T-helper 9 cell (primary cell): ENCODE results near the gene DNAJC5.
"Not testable (repeated sequence)": the region's sequence is repeated elsewhere in the genome, so short reads cannot be mapped to it uniquely, and the experiment has no call there.

Source experiments
- DNase-seq: peaks from one replicate; pipeline ENCODE4 v3.0.0-alpha.2; 2020

DNAJC5 gene

GRCh38 chr20:63915471-63915870, 20.5 kb downstream of the DNAJC5 start:
- no peak for DNase-seq

DNA sequence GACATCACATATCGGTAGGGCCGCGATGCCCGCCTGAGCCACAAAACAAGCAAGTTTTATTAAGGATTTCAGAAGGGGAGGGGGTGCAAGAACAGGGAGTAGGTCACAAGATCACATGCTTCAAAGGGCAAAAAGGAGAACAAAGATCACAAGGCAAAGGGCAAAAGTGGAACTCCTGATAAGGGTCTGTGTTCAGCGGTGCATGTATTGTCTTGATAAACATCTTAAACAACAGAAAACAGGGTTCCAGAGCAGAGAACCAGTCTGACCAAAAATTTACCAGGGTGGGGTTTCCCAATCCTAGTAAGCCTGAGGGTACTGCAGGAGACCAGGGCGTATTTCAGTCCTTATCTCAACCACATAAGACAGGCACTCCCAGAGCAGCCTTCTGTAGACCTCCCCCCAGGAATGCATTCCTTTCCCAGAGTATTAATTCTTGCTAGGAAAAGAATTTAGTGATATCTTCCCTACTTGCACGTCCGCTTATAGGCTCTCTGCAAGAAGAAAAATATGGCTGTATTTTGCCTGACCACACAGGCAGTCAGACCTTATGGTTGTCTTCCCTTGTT, 21.5 kb downstream of the DNAJC5 start:
- DNase-seq = not testable (repeated sequence)

GRCh38 chr20:63917811-63918210, 22.9 kb downstream of the DNAJC5 start:
- DNase-seq = no peak

DNA sequence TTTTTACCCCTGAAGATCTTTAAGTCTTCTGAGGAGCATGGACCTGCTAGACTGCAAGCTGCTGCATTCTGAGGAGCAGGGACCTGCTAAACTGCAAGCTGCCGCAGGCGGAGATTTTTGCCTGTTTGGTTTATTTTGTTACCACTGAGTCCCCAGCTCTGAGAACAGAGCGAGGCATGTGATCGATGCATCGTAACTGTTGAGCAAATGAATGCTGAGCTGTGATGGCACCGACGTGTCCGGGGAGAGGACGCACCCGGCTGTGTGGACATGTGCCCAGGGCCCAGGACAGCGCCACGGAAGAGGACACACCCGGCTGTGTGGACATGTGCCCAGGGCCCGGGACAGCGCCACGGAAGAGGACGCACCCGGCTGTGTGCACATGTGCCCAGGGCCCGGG, 24.2 kb downstream of the DNAJC5 start:
- no peak for DNase-seq

GRCh38 chr20:63920226-63920625, 25.3 kb downstream of the DNAJC5 start:
- no peak for DNase-seq

DNA sequence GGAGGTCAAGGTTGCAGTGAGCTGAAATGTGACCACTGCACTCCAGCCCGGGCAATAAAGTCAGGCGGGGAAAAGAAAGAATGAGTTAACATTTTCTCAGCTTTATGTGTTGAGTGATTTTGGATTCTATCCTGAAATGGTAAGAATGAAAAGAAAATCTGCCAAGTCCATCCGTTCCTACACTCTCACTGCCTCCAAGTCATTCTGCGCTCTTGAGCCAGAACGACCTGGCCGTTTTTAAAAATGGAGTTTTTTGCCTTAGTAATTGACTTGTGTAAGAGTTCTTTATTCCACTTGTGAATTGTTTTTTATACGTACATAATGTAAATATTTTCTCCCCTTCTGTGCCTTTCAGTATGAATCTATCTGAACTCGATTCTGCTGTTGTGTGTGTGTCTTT, 28.7 kb downstream of the DNAJC5 start:
- no peak for DNase-seq

GRCh38 chr20:63924241-63924640, 29.3 kb downstream of the DNAJC5 start:
- no peak for DNase-seq

- DNase-seq = no peak
Observed at GRCh38 chr20:63926298-63926697, 31.4 kb downstream of the DNAJC5 start.

- no peak for DNase-seq
Observed at GRCh38 chr20:63929071-63929470, 34.1 kb downstream of the DNAJC5 start.

- DNase-seq = not testable (repeated sequence)
Observed at GRCh38 chr20:63929473-63929883, 34.6 kb downstream of the DNAJC5 start.

DNA sequence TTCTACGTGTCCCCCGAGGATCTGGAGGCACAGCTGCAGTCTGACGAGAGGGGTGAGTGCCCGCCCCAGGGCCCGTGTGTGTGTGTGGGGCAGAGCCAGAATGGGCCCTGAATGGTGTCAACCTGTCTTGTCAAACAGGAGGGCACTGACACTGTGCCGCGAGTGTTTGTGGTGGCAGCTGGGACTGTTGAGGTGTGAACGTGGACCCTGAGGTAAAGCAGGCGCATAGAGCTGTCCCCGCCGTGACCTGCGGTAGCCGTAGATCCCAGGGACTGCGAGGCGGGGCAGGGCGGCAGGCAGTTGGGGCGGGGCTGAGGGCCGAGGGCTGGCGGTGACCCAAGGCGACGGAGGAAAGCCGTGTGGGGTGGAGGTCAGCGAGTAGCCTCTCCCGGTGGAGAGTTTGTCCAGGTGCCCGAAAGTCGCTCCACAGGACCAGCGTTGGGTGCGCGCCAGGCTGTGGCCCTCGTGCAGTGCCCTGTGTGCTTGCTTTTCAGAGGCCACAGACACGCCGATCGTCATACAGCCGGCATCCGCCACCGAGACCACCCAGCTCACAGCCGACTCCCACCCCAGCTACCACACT, 36.1 kb downstream of the DNAJC5 start:
- no peak for DNase-seq

DNA sequence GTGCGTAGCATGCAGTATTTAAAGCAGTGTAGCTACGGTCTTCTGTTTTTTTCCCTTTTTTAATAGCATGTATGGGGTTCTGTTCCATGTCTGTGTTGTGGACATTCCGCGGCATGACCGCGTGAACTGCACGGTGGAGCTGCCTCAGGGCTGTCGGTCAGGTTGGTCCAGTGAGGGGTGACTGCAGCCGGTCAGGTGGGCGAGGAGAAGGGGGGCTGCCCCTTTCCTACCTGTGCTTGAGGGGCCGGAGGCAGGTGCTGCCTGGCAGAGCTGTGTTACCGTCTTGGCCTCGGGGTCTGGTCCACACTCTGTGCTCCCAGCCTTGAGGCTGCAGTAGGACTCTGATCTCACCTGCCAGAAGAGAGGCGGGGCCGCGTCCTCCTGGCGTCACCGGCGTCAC, 36.8 kb downstream of the DNAJC5 start:
- no peak for DNase-seq

DNA sequence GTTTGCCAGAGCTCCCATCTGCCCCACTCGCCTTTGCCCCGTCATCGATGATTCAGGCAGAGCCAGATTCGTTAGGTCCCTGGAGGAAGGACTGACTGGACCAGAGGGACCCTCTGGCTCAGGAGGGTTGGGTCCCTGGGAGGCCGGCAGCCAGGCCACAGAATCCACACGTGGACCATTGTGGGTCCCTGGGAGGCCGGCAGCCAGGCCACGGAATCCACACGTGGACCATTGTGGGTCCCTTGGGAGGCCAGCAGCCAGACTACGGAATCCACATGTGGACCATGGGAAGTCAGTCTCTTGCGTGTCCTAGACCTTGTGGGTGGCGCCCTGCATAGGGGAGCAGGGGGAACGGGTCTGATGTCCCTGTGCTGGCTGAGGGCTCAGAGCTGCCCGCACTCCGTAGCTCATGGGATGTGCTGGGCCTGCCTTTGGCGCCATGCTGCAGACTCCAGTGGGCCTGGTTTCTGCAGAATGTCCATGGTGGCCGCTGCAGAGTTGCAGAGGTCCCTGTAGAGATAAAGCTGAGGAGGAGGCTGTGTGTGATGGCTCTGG, 37.8 kb downstream of the DNAJC5 start:
- no peak for DNase-seq

- no peak for DNase-seq
Observed at GRCh38 chr20:63933646-63934045, 38.7 kb downstream of the DNAJC5 start.

DNA sequence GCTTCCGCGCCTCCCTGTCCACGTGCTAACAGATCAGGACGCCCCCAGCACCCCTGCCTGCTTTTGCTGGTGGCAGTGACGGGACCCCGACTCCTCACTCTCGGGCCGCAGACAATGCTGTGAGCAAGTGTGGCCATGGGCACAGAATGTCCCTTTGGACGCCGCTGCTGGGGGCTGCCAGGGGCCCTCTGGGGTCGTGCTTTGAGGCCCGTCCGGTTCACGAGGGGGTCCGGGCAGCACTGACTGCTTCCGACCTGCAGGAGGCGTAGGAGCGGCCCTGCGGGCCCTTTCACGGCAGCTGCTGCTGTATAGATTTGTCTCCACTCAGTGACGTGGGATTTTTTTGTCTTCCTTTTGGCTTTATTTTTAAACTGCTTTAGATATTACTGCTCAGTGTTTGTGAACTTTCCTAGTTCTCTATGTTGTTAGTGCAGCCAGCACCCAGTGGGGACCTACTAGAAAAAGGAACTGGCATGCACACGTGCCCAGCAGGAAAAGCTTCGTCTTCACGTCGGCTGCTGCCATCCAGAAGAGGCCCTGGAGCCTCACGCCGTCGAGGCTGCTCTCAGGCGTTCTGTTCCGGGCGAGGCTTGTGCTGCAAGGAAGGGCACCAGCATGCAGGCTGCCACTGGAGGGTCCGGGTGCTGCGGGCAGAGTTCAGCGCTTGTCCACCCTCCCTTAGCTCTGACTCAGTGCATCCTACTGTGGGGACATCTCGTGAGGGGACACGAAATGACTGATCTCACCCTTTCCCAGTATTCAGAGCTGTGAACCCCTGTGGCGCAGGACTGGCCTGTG, 39.5 kb downstream of the DNAJC5 start:
- DNase-seq = no peak

- no peak for DNase-seq
Observed at GRCh38 chr20:63935447-63935846, 40.5 kb downstream of the DNAJC5 start.

GRCh38 chr20:63937596-63937995, 42.7 kb downstream of the DNAJC5 start:
- no peak for DNase-seq

DNA sequence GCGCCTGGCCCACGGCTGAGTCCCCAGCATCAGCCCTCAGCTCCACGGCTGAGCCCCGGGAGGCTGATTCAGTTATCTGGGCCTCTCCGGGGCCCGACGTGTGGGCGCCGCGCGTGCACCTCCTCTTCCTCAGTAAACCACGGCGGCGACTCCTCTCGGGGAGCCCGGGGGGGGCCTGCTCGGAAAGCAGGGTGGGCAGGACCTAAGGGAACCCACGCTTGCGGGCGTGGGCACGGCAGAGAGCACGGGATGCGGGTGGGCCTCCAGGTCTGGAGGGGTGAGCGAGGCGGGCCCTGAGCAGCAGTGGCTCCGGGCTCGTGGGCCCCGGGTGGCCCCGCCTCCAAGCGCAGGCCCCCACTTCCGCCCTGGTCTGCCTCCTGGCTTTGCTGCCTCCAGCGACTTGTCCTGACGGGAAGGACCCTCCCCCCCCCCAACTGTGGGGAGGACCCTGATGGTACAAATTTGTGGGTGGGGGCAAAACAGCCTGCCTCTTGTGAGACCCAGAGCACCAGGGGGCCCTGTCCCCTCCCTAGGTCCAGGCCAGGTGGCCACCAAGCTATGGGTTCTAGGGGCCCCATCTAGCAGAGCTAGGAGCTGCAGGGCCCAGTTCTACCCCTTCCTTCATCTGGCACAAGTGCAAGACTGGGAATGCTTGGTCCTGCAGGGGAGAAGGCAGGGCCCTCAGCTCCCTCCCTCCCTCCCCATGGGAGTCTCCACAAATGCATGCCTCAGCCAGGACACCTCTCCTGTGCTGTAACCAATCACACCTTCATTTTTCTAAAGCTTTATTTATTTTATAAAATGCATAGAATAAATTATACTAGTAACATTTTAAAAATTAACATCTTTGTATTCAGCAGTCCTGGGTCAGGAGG, 44.4 kb downstream of the DNAJC5 start:
- no peak for DNase-seq

DNA sequence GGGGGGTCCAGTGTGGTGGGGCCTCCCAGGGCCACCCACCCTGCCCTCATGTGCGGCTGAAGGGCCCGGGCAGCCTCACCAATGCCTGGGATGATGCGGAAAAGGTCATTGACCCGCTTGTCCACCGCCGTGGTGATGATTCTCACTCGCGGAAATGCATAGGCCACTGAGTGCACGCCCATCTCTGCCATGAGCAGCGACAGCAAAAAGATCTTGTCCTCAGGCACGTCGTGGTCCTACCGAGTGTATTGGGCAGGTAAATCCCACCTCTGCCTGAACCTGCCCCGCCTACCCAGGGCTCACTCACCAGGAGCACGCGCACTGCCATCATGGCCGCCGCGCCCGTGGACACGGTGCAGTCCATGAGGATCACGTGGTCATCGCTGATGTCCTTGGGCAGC, 45.1 kb downstream of the DNAJC5 start:
- DNase-seq = no peak

DNA sequence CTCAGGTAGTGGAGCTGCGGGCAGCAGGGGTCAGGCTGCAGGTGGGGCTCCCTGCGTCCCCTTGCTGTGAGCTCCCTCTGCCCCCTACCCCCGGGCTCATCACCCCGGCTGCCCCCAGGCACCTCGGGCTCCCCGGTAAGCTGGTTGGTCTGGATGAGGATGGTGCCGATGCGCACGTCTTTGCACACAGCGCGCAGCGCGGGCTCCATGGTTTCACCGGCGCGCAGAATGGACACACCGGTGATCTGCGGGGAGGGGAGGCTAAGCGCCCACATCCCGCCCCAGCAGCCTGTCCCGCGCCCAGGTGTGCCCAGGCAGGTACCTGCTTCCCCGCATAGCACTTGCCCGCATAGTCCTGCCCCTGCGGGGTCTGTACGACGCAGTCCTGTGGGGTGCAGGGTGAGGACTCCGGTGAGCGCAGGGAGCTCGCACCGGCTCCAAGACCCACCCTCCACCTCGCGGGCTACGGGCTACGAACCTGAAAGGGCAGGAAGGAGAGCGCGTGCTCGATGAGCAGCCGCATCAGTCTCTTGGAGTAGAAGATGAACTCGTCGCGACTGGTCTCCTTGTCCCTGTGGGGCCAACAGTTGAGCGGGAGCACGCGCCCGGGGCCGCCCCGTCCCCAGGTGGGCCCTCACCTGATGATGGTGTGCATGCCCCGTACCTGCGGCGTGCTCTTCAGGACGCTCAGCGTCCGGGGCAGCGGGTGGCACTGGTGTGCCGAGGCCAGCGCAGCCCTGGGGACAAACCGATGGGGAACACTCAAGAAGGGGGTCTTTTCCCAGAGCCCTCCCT, 45.7 kb downstream of the DNAJC5 start:
- DNase-seq = no peak

DNA sequence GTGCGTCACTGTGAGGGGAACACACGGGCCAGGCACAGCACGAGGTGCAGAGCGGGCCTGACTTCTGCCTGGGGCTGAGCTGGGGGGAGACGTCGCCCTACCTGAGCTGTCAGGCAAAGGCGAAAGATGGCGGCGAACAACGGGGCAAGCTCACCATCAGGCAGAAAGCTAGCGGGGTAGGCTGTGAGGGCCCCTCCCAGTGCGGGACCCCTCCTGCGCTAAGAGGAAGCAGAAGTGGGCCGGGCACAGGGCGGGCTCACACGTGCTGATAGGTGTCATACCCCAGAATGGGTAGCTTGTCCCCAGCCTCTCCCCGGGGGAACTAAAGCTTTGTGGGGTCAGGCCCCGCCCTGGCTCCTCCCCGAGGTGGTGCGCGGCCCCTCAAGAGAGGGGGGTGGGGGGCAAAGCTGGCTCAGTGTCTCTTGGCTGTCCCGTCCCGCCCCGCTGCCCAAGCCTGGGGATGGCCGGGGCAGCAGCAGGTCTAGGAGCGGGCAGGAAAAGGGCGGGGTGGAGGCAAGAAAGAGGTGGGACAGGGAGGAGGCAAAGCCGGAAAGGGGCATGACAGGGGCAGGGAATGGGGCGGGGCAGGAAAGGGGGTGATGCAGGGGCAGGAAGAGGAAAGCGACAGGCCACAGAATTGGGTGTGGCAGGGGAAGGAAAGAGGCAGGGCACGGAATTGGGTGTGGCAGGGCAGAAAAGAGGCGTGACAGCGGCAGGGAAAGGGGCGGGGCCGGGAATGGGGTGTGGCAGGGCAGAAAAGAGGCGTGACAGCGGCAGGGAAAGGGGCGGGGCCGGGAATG, 46.6 kb downstream of the DNAJC5 start:
- peak; percentile 74 for DNase-seq
